ENCODE measurements around the gene NR5A1. TPM values are rescaled to one million over a fixed set of nuclear protein-coding genes. Genes with fewer than 3 reads are reported as not detected.
A peak's percentile ranks its signal among the peaks of the same experiment; 100 is the strongest.

The NR5A1 gene
- total and polyA plus RNA-seq, 2 of the 13 experiments (the other 11 are each of a cell fraction or from before 2014, with no cell fraction given): 28.9 to 44.7 TPM

- no peak for ATAC-seq
- no peak overlapping the region for H3K4me3 ChIP-seq (replicated peaks in 1 of 3; ENCODE audit: insufficient read depth in 1 of 3, low read depth in 2 of 3, low read length in 3 of 3)
- no peak for DNase-seq (ENCODE audit: low spot score)
- H2AFZ ChIP-seq (ENCODE audit: low read length): no peak overlapping the region
- intact Hi-C loops (cut with micrococcal nuclease; ENCODE audit: unreplicated experiment): no loop called here
- H4K20me1 ChIP-seq (ENCODE audit: insufficient read depth, low read length): no peaks in the 10 kb centered on the region
- CTCF ChIA-PET (ENCODE audit: low intra/inter-chr PET ratio, low total read pairs): no interaction called here
- H3K36me3 ChIP-seq (replicated peaks in 1 of 2; ENCODE audit: control insufficient read depth in 1 of 2, insufficient read depth in 2 of 2, low read length in 2 of 2): peaks cover 15 to 55% of the 10 kb centered on the region in 2 experiments
- TF ChIP-seq ATF3 (CRISPR knock-in tag; IDR thresholded peaks at IDR 0.05) (no peak), ZNF251 (CRISPR knock-in tag; IDR thresholded peaks at IDR 0.05) (no peak), ZNF10 (CRISPR knock-in tag; IDR thresholded peaks at IDR 0.05; ENCODE audit: borderline replicate concordance, low read depth) (no peak)
- WGBS (ENCODE audit: low lambda C conversion rate): 97% methylated on average over 2 of the region's 2 CpGs
- no peak overlapping the region for H3K4me2 ChIP-seq (ENCODE audit: low read depth, low read length)
- no peak overlapping the region for H3K27ac ChIP-seq (ENCODE audit: extremely low read length, insufficient read depth, low read length)
- H3K9ac ChIP-seq (ENCODE audit: insufficient read depth, low read depth, low read length): no peak overlapping the region
- H3K9me3 ChIP-seq (ENCODE audit: low read length): no peaks in the 10 kb centered on the region
- no peak for FAIRE-seq
- H3K27me3 ChIP-seq (ENCODE audit: control insufficient read depth in 1 of 2, insufficient read depth in 2 of 2, low read length in 2 of 2): no peaks in the 10 kb centered on the region
- POLR2A ChIA-PET: interaction anchor here (1.2 kb wide), 1 partner anchor 15 kb away, joined by 3 read pairs; no protein-coding TSS in a partner anchor
- BruUV-seq (replicated peaks): no TSS peak
- in situ Hi-C loops (cut with HindIII; ENCODE audit: extremely low pct_ligation_motif_present, low pct_unique_long_range_greater_than_20kb): no loop called here
- peaks cover 32% of the 10 kb centered on the region for H3K4me1 ChIP-seq (ENCODE audit: insufficient read depth, low read length)
- H3K79me2 ChIP-seq (ENCODE audit: insufficient read depth, low read length): no peaks in the 10 kb centered on the region
Measured at GRCh38 chr9:124526174-124526573, 19.0 kb upstream of the NR5A1 start.

DNA sequence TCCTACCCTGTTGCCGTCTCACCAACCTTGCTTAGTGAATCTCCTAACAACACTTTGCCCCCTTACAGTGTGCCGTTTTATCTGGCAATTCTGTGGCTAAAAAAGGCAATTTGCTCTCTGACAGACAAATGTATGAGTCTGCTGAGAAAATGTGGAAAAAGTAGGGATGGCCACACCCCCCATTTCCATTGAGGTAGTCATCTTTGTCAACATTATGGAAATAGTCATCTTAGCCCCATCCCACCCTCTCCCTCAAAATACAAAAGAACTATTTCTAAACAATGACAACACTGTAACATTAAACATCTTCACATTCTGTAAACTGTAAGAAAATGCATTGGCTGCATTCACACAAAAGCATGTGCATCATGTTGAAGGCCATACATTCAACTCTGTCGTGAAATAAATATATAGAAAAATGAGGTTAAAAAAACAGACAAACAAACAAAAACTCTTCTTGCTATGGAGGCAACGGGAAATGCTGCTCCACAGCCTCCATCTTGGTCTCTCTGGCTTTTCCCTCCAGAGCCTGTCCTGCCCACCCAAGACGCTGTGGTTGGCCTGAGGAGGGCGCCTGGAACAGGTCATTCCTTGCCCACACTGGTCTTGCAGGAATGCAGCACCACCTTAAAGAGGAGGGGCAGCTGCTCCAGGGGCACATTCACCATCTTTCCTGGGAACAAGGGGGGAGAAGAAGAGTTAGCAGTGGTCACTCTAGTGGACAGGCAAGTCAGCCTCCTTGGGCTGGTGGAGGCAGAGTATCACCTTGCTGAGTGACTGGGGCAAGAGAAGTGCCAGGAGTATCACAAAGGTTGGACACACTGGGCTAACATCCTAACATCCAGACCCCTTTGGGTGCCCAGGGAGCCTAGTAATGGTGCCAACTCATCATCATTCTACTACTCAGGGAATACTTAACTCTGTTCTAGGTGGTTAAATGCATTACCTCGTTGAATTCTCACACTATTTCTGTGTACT lies 15.2 kb upstream of the NR5A1 start:
- DNase-seq (ENCODE audit: low spot score) (no peak), ATAC-seq (no peak), FAIRE-seq (no peak)
- H3K9ac ChIP-seq (ENCODE audit: insufficient read depth, low read depth, low read length): no peak overlapping the region
- H2AFZ ChIP-seq (ENCODE audit: low read length): no peak overlapping the region
- H3K79me2 ChIP-seq (ENCODE audit: insufficient read depth, low read length): no peaks in the 10 kb centered on the region
- no peak overlapping the region for H3K4me2 ChIP-seq (ENCODE audit: low read depth, low read length)
- CTCF ChIA-PET (ENCODE audit: low intra/inter-chr PET ratio, low total read pairs): no interaction called here
- no peak overlapping the region for H3K4me3 ChIP-seq (replicated peaks in 1 of 3; ENCODE audit: insufficient read depth in 1 of 3, low read depth in 2 of 3, low read length in 3 of 3)
- no TSS peak for BruUV-seq (replicated peaks)
- in situ Hi-C loops (cut with HindIII; ENCODE audit: extremely low pct_ligation_motif_present, low pct_unique_long_range_greater_than_20kb): no loop called here
- H4K20me1 ChIP-seq (ENCODE audit: insufficient read depth, low read length): no peaks in the 10 kb centered on the region
- peak overlapping the region; percentile 99 for H3K27ac ChIP-seq (ENCODE audit: extremely low read length, insufficient read depth, low read length)
- intact Hi-C loops (cut with micrococcal nuclease; ENCODE audit: unreplicated experiment): no loop called here
- WGBS (ENCODE audit: low lambda C conversion rate): 93% methylated on average over 6 of the region's 7 CpGs
- TF ChIP-seq STAG1 (CRISPR knock-in tag; IDR thresholded peaks at IDR 0.05) (peak; percentile 4; the same call in 1 of the 2 replicates), ZNF382 (CRISPR knock-in tag; IDR thresholded peaks at IDR 0.05; ENCODE audit: borderline replicate concordance) (no peak), CTCF (CRISPR knock-in tag; IDR thresholded peaks at IDR 0.05) (peak; percentile 21; the same call in 1 of the 2 replicates)
- H3K36me3 ChIP-seq (replicated peaks in 1 of 2; ENCODE audit: control insufficient read depth in 1 of 2, insufficient read depth in 2 of 2, low read length in 2 of 2): peaks cover 14 to 32% of the 10 kb centered on the region in 2 experiments
- H3K27me3 ChIP-seq (ENCODE audit: control insufficient read depth in 1 of 2, insufficient read depth in 2 of 2, low read length in 2 of 2): no peaks in the 10 kb centered on the region
- peaks cover 45% of the 10 kb centered on the region for H3K4me1 ChIP-seq (ENCODE audit: insufficient read depth, low read length)
- POLR2A ChIA-PET: no interaction called here
- no peaks in the 10 kb centered on the region for H3K9me3 ChIP-seq (ENCODE audit: low read length)
